HG02970 (cell line): ENCODE data around the gene CDRT15.
"Not testable (repeated sequence)": the region's sequence is repeated elsewhere in the genome, so short reads cannot be mapped to it uniquely, and the experiment has no call there.

Source experiments
- ATAC-seq: cut with Tn5 transposase; IDR thresholded peaks from one replicate; pipeline ENCODE4 v1.9.1; 2021; ENCODE audit warnings: mild to moderate bottlenecking, moderate library complexity, moderate number of reproducible peaks; ENCODE audit not compliant: unreplicated experiment, low FRiP score

CDRT15 gene

GRCh38 chr17:14191469-14191868 lies 45.2 kb downstream of the CDRT15 start:
- ATAC-seq = not testable (repeated sequence)

DNA sequence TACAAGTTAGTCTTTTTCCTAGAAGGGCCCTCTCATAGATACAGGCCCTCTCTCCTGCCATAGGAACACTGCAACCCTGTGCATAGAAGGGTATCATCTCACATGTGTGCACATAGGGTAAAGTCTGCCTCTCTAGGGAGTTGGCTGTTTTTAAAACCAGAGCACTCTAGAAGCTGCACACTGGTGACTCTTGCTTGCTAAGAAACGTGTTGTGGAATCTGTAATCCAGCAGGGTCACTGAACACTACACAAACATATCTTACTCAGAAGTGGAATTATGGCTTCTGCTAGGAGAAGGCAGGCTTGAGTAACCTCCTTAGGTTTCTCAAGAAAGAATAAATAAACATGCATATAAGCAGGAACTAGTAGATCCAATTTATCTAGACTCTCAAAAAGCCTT lies 45.9 kb downstream of the CDRT15 start:
- not testable (repeated sequence) for ATAC-seq

GRCh38 chr17:14186443-14186842 lies 50.2 kb downstream of the CDRT15 start:
- ATAC-seq = not testable (repeated sequence)
